HuH-7.5 (cell line): ENCODE data around the gene NTSR2.

Experiments used
- DNase-seq: peaks from one replicate; pipeline ENCODE4 v3.0.0; 2011; ENCODE audit warnings: low spot score

The NTSR2 gene

GRCh38 chr2:11657646-11658045, 12.3 kb downstream of the NTSR2 start:
- DNase-seq = no peak

GRCh38 chr2:11657195-11657594, 12.8 kb downstream of the NTSR2 start:
- DNase-seq = no peak

GRCh38 chr2:11656671-11657101, 13.3 kb downstream of the NTSR2 start:
- peak; percentile 46 for DNase-seq

- DNase-seq = no peak
Measured at GRCh38 chr2:11656252-11656651, 13.7 kb downstream of the NTSR2 start.

DNA sequence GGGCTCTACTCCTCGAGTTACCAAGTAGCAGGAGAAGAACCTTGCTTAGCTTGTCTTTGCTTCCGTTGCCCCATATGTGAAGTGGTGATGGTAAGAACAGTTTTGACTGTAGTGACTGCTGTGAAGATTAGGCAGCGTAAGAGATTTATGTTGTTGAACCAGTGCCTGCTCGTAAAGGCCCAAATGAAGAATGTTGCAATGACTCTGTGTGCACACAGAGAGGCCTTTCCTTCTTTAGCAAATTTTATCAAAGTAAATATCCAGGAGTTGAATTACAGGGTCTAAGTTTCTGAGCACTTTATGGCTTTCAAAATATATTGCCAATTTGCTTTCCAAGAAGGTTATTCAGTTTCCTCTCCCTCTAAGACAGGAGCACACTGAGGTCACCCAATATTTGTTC, 14.5 kb downstream of the NTSR2 start:
- DNase-seq = no peak

- no peak for DNase-seq
Measured at GRCh38 chr2:11652553-11652952, 17.4 kb downstream of the NTSR2 start.

- DNase-seq = no peak
Measured at GRCh38 chr2:11651856-11652548, 18.0 kb downstream of the NTSR2 start.

DNA sequence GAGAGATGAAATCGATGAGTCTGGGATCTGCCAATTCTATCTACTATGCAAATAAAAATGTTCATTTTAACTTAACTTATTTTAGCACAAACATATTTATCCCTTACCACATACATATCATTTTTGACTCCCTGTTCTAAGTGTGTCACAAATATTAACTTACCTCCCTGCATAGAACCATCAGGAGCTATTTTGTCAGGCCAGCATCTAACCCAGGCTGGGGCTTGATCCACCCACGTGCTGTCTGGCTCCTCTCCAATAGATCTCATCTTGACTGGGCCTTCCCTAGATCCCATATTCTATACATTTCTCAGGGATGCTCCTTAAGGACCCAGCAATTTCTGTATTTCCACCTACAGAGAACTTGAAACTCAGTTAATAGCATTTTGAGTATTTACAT, 20.9 kb downstream of the NTSR2 start:
- no peak for DNase-seq

DNA sequence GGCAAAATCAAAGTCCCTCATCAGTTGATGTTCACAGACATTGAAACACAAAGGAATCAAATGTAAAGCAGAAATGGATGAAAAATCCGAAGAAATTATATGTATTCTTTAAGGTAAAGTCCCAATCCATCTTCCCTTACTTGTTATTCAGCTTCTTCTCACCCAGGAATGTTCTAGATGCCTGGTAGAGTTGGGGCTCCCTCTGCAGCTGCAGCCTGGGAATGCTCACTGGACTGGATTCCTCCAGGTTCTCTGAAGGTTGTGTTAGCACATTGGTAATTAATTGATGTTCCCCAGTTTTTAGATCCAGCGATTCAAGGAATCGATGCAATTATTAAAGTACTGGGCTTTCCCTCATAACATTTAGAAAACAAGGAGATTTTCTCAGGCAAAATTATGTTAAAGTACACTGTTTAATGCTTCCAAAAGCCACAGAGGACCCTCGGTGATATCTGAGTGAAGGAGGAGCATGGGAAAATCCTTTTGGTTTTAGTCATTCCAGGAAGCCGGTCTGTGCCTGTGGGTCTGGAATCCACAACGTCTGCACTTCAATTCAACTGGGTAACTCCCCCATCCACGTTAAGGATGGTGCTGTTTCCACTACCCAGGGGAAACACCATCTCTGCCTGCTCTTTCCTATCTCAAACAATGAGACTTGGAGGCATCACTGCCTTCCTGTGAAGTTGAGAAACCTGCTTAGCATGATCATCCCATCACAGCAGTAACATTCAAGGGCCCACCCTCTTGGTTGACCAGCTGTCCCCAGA, 22.0 kb downstream of the NTSR2 start:
- DNase-seq = no peak

DNA sequence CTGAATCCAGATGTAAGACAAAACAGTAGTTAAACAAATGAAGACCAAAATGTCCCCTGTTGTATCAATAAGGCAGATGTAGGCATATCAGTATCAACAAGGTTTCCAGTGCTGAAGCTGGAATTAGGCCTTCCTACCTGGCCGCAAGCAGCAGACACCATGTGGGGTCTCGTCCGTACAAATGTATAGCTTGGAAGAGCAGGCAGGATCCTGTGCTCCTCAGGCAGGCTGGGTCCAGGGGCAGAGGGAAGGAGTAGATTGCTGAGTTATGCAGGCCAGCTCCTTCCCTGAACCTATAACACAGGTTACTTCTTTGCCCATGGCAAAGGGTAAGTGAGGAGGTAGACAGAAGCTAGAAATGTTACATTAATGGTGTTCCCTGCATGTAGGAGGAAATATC, 23.5 kb downstream of the NTSR2 start:
- DNase-seq = no peak

DNA sequence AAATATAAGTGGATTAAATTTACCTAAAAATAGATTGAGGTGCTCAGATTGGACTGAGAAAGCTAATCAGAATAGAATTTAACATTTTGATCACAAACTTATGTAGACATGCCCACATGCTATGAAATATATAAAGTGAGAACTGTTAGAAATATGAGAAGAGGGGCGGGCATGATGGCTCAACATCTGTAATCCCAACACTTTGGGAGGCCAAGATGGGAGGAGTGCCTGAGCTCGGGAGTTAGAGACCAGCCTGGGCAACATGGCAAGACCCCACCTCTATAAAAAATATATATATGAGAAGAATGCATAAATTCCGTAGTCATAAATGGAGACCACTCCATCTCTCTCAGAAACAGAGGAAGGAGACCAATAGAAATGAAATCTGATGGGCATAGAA, 25.7 kb downstream of the NTSR2 start:
- DNase-seq = no peak

DNA sequence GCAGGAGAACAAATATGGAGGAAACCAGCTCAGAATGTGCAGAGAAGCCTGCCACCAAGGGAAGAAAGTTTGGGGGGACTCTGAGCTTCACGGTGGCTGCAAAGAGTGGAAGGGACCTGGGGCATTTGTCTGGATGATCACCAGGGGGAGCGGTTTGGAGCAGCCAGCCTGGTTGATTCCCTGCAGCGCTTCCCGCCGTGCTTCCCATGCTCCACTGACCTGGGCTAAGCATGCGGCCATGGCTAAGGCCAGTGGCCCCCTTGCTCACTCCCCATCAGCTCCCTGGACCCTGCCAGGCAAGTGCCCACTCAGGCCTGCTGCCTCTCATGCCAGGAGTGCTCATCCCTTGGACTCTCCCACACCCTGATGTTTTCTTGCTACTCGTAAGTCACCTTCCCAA, 27.0 kb downstream of the NTSR2 start:
- no peak for DNase-seq

DNA sequence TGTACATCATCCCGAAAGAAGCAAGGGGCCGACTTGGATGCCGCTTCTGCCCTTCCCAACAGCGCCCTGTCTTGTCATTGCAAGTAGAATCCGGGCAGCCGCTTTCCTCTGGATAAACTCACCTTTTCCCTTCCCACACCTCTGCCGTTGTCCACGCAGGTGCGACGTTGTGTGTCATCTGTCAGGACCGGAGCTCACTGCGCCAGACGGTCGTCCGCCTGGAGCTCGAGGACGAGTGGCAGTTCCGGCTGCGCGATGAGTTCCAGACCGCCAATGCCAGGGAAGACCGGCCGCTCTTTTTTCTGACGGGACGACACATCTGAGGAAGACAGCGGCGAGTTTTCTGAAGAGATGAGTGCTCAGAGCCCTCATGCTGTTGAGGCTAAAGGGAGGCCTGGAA, 29.9 kb downstream of the NTSR2 start:
- DNase-seq = no peak

DNA sequence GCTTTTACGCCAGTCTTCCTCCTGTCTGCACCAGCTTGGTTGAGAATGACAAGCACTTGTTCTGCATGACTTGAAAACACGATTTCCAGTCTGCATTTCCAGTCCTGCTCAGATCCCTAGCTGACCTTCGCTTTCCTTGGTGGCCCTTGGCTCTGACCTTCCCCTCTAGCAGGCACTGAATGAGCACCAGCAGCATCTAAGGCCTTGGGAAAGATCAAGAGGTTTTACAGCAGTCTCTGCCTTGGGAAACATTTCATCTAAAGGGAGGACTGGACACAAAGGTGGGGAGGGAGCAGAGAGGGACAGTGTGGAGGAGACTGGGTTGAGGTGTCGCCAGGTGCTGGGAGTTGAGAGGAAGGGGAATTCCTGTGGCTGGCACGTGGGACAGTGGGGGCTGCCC, 30.5 kb downstream of the NTSR2 start:
- DNase-seq = no peak

DNA sequence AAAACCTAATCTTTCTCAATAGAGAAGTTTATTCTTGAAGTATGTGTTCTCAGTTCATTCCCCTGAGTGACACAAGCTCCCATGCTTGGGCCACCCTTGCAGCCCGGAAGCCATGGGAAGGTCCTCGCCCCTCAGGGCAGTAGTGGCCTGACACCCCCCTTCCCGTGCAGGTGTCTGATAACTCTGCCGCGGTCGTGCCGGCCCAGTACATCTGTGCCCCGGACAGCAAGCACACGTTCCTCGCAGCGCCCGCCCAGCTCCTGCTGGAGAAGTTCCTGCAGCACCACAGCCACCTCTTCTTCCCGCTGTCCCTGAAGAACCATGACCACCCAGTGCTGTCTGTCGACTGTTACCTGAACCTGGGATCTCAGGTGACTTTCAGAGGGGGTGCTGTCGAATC, 32.4 kb downstream of the NTSR2 start:
- no peak for DNase-seq

- no peak for DNase-seq
Measured at GRCh38 chr2:11636593-11637295, 33.3 kb downstream of the NTSR2 start.

GRCh38 chr2:11635141-11635540, 34.9 kb downstream of the NTSR2 start:
- no peak for DNase-seq

- no peak for DNase-seq
Measured at GRCh38 chr2:11634584-11634983, 35.4 kb downstream of the NTSR2 start.

- no peak for DNase-seq
Measured at GRCh38 chr2:11633923-11634478, 36.0 kb downstream of the NTSR2 start.

- no peak for DNase-seq
Measured at GRCh38 chr2:11631462-11631861, 38.5 kb downstream of the NTSR2 start.

DNA sequence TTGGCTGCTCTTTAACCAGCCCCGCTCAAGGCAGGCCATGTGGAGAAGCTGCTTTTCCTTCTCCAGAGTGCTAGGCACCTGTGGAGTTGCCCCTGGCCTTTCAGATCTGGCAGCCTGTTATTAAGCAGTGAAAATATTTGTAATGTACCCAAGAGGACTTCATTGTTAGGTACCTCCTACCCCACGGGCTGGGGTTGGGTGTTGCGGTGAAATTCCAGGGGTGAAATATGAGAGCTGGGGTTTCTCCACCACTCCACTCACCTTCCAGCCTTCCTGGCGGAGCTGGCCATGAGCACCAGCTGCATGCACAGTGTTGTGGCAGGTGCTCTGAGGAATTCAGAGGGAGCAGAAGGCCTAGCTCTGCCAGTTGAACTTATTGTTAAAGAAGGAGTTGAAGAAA, 39.1 kb downstream of the NTSR2 start:
- no peak for DNase-seq

GRCh38 chr2:11629851-11630250, 40.1 kb downstream of the NTSR2 start:
- DNase-seq = no peak

- DNase-seq = no peak
Measured at GRCh38 chr2:11629215-11629614, 40.8 kb downstream of the NTSR2 start.
